GM06990 (cell line): ENCODE data around the gene FUT7.

ENCODE experiments used
- DNase-seq: peaks from one replicate; pipeline ENCODE4 v3.0.0-alpha.2; 2011; ENCODE audit not compliant: insufficient read length; ENCODE audit errors: extremely low read depth
- H3K27me3 ChIP-seq: replicated peaks from 2 replicates; pipeline ENCODE4 v1.6.0; 2011; ENCODE audit warnings: low read length; ENCODE audit not compliant: control insufficient read depth, insufficient read depth
- H3K36me3 ChIP-seq: 2 replicates; pipeline ENCODE4 v1.5.1; 2011; ENCODE audit warnings: low read length; ENCODE audit not compliant: control insufficient read depth, insufficient read depth
- H3K4me3 ChIP-seq: replicated peaks from 2 replicates; pipeline ENCODE4 v1.5.1; 2011; ENCODE audit warnings: low read depth, mild to moderate bottlenecking, control low read depth, low read length
- CTCF ChIP-seq: IDR thresholded peaks from 2 replicates; pipeline ENCODE4 v1.5.1; 2011; ENCODE audit warnings: low read length, control low read depth, mild to moderate bottlenecking, inconsistent platforms; ENCODE audit not compliant: insufficient read depth, poor library complexity, severe bottlenecking

The FUT7 gene

DNA sequence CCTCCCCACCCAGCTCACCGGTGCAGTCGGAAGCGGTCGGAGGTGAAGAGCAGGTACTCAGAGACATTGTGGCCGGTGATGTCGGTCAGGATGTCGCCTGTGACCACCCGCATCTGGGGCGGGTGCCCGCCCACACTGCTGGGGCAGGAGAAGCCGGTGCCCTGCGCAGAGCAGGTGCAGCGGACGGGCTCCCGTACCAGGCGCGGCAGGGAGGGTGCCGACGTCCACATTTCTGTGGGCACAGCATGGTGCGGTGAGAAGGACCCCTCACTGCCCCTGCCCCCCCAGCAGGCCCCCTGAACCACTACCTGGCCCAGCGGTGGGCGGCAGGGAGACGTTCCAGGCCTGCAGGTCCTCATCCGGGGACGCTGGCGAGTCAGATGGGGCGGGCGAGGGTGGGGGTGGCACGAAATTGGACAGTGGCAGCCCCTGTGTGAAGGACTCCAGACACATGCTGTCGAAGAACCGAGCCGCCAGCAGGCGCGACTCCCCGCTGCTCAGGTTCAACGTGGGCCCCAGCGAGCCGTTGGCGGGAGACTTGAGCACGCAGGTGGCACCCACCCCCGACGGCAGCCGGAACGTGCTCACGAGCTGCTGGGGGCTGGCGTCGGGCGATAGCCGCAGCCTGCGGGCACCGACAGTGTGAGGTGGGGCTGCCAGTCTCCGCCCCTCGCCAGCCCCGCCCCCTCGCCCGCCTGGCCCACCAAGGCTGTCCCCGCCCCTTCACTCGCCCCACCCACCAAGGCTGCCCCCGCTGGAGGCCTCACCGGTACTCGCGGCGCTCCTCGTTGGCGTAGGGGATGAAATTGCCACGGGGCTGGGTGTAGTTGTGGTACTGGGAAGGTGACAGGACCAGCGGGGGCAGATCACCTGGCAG lies 19.0 kb downstream of the FUT7 start:
- Histone ChIP-seq H3K27me3 (no peaks in the 10 kb centered on the region), H3K4me3 (no peak overlapping the region), H3K36me3 (no peaks in the 10 kb centered on the region)
- no peak for TF ChIP-seq CTCF
- no peak for DNase-seq

DNA sequence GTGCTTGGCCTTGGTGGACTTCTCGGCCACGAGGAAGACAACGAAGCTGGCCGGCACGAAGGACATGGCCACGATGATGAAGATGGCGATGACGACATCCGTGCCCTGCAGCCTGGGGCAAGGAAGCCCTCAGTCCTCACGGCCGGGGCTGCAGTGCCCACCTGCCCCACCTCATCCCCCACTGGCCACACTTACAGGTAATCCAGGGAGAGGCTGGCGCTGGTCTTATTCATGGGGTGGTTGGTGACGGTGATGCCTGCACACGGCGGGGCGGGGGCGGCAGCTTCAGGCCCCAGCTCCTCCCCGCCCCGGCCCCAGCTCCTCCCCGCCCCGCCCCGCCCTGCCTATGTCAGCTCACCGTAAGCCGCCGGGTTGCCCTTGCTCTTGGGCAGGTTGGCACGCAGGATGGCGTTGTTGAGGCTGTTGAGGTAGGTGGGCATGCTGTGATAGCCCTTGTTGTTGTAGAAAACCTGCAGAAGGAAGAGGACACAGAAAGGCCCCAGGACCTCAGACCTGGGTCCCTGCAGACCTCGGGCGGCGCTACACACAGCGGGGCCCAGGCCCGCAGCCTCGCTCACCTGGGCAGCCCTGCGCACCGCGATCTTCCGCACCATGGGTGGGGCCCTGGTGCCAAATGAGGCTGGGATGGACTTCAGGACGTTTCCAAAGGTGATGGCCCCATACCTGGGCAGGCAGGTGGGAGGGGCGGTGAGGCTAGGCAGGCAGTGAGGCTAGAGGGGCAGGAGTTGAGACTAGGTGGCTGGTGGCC lies 19.8 kb downstream of the FUT7 start:
- TF ChIP-seq CTCF: no peak
- no peaks in the 10 kb centered on the region for H3K36me3 ChIP-seq
- no peak for DNase-seq
- H3K27me3 ChIP-seq: no peaks in the 10 kb centered on the region
- no peak overlapping the region for H3K4me3 ChIP-seq

DNA sequence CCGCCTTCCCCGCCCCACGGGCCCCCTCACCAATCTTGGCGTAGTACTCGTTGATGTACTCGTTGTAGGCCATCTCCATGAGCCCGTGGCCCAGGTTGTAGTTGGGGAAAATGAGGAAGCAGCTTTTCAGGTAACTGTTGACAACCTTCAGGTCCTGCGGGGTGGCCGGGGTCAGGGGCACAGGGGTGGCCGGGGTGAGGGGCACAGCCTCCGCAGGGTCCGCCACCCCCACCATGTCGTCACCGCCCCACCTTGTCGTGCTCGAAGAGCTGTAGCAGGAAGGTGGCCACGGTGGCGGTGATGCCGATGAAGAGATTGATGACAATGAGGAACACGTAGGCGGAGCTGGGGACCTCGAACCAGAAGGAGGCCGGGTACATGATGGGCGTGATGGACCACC lies 20.7 kb downstream of the FUT7 start:
- no peak for TF ChIP-seq CTCF
- H3K36me3 ChIP-seq: no peaks in the 10 kb centered on the region
- DNase-seq: no peak

GRCh38 chr9:137009938-137010732 lies 21.8 kb downstream of the FUT7 start:
- TF ChIP-seq CTCF: no peak
- no peak for DNase-seq

More for the DNA sequence above, 20.7 kb downstream of the FUT7 start:
- Histone ChIP-seq H3K27me3 (no peaks in the 10 kb centered on the region), H3K4me3 (no peak overlapping the region)

GRCh38 chr9:137009217-137009616 lies 22.7 kb downstream of the FUT7 start:
- Histone ChIP-seq H3K4me3 (no peak overlapping the region), H3K36me3 (no peaks in the 10 kb centered on the region), H3K27me3 (no peaks in the 10 kb centered on the region)
- no peak for TF ChIP-seq CTCF
- no peak for DNase-seq

More at GRCh38 chr9:137009938-137010732, 21.8 kb downstream of the FUT7 start:
- Histone ChIP-seq H3K4me3 (no peak overlapping the region), H3K36me3 (no peaks in the 10 kb centered on the region), H3K27me3 (no peaks in the 10 kb centered on the region)
